NCI-H2171 (cell line): Measurements from ENCODE around the gene ASB13.

Experiments used
- DNase-seq: peaks from one replicate; lab custom pipeline; 2025; lab: John Stamatoyannopoulos, UW

ASB13 gene

GRCh38 chr10:5647507-5648240 is 18.7 kb downstream of the ASB13 start:
- no peak for DNase-seq

- no peak for DNase-seq
Measured at GRCh38 chr10:5645944-5646617, 20.3 kb downstream of the ASB13 start.

GRCh38 chr10:5645375-5645774 is 21.0 kb downstream of the ASB13 start:
- DNase-seq: no peak

DNA sequence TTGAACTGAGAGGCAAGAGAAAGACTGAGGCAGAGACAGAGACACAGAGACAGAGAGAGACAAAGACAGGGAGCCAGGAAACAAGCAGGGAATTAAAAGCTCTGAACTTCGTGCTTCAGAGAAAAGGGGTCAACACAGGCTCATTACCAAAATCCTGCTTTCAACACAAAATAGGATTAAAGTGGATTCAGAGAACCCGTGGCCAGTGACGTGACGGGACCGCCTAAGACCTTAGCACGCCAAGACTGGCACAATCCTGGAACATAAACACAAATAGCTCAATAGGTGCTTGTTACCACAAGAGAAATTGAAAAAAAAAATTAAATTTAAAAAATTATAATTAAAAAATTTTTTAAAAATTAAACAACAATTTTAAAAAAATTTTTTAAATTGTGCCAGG is 21.5 kb downstream of the ASB13 start:
- DNase-seq: no peak

GRCh38 chr10:5643346-5644067 is 22.9 kb downstream of the ASB13 start:
- no peak for DNase-seq

DNA sequence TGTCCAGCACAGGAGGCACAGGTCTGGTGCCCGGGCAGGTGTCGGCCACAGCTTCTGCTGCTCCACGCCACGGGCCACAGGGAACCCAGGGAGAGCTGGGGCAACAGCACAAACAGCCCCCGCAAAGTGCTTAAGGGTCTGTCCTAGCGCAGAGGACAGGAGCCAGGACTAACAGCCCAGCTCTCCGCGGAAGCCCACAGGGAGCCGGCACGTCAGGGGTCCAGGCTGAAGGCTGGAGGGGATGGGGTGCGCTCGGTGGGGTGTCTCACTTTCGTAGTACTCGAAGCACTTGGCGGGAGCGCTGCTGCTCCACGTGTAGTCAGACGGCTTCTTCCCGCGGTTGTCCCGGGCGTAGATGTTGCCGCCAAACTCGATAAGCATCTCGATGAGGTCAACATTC is 24.9 kb downstream of the ASB13 start:
- DNase-seq: no peak

- DNase-seq: no peak
Measured at GRCh38 chr10:5640501-5640900, 25.9 kb downstream of the ASB13 start.

DNA sequence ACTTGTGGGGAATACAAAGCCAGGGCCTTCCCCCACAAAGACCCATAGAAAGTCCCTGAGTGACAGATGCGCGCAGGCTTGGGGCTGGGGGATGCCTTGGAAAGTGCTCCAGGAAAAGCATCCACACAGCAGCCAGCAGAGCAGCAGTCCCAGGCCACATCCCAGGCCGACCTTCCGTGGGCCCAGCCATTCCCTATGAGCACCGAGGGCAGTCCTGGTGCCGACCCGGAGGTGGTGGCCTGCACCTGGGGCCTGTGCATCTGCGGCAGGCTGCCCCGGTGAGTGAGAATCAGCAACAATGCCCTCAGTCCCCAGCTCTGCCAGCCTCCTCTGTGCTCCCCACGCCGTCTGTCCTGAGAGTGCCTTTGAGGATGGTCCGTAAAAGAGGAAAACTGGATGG is 26.4 kb downstream of the ASB13 start:
- no peak for DNase-seq

DNA sequence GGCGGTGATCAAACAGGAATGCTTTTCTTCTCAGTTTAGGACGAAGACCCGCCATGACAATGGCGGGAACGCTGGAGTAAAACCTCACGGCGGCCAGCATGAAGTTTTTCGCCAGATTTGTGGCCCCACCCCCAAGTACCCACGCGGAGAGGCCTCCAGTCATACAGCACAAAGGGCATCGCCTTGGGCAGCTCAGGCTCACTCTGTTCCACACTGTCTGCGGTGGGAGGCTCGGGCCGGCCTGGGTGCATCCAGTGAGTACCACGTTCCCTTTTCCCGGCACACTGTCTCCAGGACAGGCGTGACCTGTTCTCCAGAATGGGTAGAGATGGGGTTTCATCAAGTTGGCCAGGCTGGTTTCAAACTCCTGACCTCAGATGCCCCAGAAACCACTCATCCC is 27.3 kb downstream of the ASB13 start:
- no peak for DNase-seq

- DNase-seq: no peak
Measured at GRCh38 chr10:5638494-5638893, 27.9 kb downstream of the ASB13 start.

DNA sequence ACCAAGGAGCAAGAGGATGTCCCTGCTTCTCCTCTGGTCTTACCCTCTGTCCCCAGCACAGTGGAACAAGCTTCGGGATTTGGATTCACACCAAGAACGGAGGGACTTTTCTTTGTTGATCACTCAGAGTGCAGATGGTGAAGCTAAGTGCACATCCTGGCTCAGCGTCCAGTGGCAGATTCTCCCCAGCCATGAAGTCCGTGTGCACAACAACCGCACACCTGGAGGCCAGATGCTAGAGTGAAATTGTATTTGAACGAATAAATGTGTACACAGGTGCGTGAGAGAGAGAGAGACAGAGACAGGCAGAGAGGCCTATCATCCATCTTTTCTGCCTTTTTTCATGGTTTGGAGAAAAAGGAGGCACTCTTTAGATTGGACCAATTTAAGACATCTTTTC is 31.5 kb downstream of the ASB13 start:
- no peak for DNase-seq

DNA sequence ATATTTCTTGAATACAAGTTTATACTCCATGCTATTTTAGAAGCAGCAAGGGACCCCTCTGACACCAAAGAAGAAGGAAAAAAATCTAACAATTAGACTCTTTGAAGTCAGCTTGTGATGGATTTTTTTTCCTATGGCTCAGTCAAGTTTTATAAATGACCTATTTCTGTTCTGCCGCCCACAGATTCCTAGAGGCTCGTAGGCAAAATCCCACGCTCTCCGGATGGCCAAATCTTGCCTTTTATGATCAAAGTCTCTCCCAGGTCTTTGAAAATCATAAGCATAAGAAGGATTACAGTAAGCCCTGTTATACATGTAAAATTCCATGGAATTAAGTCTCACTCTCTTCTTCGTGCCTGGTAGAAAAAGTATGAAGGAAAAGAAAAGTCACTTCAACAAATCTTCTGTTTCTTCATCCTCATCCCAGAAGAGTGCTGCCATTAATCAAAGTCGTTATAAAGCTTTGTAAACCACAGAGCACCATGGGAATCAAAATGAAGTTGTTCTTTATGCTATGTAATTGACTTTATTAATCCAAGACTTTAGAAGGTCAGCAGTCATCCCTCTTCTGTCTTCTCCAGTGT is 33.1 kb downstream of the ASB13 start:
- DNase-seq: no peak

DNA sequence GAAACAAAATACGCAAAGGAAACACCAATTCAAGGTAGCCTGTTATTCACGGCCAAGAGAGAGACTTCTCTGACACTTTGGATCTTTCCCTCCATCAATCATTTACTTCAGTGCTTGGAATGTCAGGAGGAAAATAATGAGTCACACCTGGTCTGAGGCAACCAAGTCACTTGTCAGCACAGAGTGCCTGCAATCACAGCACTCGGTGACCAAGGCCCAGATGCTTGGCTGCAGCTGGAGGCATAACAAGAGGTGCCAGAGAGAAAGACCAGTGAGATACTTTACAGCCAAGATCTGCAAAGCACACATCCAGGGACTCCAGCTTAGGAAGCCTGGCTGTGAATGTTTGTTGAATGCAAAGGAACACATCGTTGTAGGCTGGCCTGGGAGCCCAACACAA is 33.9 kb downstream of the ASB13 start:
- no peak for DNase-seq

- DNase-seq: no peak
Measured at GRCh38 chr10:5631936-5632335, 34.5 kb downstream of the ASB13 start.

DNA sequence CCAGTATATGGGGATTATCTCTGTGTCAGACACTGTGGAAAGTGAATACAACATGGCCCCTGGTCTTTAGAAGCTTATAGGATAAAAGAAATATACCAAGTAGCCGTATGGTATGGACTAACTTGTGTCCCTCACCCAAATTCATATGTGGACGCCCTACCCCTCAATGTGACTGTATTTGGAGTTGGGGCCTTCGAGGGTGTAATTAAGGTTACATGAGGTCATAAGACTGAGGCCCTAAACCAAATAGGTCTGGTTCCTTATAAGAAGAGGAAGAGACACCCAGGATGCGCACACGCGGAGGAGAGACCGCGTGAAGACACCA is 36.3 kb downstream of the ASB13 start:
- no peak for DNase-seq

DNA sequence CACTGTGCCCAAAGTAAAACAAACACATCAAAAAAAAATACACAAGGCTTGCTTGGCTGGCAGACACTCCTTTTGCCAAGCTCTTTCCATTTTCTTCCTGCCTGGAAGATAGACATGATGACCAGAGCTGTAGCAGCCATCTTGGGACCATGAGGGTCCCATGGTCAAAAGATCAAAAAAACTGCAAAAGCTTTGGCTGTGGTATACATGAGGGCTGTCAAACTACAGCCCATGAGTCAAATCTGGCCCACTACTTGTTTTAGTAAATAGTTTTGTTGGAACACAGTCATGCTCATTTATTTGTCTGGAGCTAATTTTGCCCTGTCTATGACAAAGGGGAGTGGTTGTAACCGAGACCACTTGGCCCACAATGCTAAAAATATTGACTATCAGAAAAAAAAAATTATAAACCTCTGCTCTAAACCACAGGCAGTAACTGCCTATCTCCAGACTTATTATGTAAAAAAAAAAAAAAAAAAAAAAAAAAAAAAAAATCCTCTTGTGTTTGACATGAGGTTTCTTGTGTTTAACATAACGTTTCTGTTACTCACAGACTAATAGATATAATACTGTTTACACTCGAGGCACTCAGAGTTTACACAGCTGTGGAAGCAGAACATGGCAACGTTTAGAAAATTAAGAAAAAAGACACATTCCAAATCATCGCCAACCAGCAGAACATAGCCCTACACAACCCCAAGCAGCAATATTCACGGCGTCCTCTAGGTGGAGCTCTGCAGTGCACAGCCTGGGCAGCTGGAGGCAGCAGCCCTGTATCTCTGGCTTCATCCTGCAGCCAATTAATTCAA is 36.9 kb downstream of the ASB13 start:
- no peak for DNase-seq

DNA sequence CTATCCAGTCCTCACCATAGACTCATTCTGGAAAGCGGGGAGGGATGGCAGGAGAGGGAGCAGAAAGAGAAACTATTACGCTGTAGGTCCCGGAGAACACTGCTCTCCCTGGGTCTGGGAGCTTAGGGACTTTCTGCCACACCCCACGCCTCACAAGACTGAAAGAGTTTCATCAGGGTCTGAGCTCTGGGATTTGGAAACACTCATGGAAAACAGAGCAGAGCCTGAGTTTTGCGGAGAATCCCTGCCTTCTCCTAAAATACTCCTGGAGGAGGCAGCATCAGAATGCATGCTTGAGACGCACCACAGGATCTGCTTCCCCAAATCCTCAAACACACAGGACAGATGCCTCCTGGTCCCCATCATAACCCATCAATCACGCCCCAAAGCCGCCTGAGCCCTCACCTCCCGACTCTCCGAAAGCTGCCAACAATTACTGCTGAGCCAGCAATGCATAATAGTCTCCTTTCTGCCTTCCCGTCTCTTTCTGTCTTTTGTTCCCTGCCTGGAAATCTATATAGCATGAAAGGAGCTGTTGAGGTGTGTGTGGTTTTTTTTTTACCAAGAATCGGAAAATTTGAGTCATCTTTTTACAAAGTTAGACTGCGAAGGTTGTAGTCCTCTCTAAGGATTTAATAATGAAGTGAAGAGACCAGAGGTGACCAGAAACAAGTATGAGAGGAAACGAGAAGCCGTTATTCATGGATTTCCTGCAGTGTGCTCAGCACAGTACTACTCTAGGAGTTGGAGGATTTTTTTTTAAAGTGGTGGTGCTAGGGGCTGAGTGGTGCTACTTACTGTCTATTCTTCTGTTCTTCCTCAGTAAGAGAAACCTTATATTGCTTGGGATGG is 37.7 kb downstream of the ASB13 start:
- no peak for DNase-seq

DNA sequence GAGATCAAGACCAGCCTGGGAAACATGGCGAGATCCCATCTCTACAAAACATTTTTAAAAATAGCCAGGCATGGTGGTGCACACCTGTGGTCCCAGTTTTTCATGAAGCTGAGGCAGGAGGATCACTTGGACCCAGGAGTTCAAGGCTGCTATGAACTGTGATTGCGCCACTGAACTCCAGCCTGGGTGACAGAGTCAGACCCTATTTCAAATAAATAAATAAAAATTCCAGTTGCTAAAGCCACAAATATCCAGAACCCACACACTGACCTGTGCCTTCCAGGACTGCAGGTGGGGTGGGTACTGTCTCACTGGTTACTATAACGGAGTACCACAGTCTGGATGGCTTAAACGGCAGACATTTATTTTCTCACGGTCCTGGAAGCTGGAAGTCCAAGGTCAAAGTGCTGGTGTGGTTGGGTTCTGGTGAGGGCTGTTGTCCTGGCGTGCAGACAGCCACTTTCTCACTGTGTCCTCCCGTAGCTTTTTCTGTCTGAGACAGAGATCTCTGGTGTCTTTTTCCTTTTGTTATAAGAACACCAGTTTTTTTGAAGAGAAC is 38.8 kb downstream of the ASB13 start:
- DNase-seq: no peak

- no peak for DNase-seq
Measured at GRCh38 chr10:5625992-5626777, 40.2 kb downstream of the ASB13 start.

DNA sequence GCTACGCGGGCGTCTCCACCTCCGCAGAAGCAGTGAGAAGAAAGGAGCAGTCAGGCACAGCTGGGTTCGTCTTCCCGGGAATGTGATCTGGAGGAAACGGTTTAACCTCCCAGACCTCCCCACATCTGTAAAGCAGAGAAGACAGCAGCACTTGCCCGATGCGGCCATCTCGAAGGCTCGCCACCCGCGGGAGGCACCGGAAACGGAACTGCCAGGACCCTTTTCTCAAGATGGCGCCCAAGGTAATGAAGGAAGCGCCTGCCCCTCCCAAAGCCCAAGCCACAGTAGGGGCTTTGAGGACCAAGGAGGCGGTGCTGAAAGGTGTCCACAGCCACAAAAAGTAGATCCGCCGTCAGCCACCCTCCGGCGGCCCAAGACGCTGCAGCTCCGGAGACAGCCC is 41.7 kb downstream of the ASB13 start:
- DNase-seq: no peak
